ENCODE data around the gene TRIAP1.
A peak's percentile ranks its signal among the peaks of the same experiment; 100 is the strongest.

Gene TRIAP1

DNA sequence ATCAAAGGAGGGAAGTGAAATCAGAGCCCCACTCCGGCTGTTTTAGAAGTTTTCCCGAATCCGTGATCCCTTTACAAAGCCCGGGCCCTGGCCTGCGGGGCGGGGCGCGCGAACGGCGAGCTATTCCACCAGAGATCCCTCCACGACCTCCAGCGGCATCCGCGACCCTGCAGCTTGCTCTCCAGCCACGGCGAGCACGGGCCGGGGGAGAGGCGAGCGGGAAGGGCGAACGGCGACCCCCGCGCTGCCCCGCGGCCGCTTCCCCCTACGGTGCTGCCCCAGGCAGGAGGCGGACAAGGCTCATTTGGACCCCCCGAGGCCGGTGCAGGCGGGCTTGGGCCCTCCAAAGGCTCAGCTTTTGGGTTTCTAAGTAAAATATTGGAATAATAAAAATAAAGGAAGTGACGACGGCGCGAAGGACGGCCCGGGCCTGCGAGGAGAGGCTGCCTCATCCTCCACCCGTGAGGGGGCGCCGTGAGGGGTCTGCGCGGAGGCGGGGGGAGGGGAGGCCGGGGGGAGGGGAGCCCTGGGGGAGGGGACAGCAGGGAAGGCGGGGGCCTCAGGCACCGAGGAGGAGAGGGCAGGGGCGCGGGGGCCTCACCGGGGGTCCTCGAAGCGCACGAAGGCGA, 22.8 kb upstream of the TRIAP1 start:
- ATAC-seq, result peak; percentile 23
- no peak for TF ChIP-seq POU6F1 (CRISPR knock-in tag; IDR thresholded peaks at IDR 0.05; ENCODE audit: borderline replicate concordance, low read depth)
- no peak for TF ChIP-seq ZFP30 (CRISPR knock-in tag; IDR thresholded peaks at IDR 0.05)
- no peak for TF ChIP-seq OSR1 (CRISPR knock-in tag; IDR thresholded peaks at IDR 0.05)
- TF ChIP-seq ZNF70 (CRISPR knock-in tag; IDR thresholded peaks at IDR 0.05), result no peak
- TF ChIP-seq ZNF8 (CRISPR knock-in tag; IDR thresholded peaks at IDR 0.05), result no peak
- no peak for TF ChIP-seq BACH2 (CRISPR knock-in tag; IDR thresholded peaks at IDR 0.05; ENCODE audit: borderline replicate concordance)
- no peak for TF ChIP-seq ZC3H10 (CRISPR knock-in tag; IDR thresholded peaks at IDR 0.05)
- TF ChIP-seq TCF4 (CRISPR knock-in tag; IDR thresholded peaks at IDR 0.05; ENCODE audit: borderline replicate concordance), result no peak
- TF ChIP-seq ARNTL (CRISPR knock-in tag; IDR thresholded peaks at IDR 0.05; ENCODE audit: borderline replicate concordance, low read depth), result no peak
- TF ChIP-seq ZFP3 (CRISPR knock-in tag; IDR thresholded peaks at IDR 0.05), result no peak
- TF ChIP-seq ZNF565 (CRISPR knock-in tag; conservative IDR thresholded peaks at IDR 0.05; ENCODE audit: low read depth), result no peak
- no peak for TF ChIP-seq CSRNP3 (CRISPR knock-in tag; IDR thresholded peaks at IDR 0.05)
- TF ChIP-seq, protein P1, sequence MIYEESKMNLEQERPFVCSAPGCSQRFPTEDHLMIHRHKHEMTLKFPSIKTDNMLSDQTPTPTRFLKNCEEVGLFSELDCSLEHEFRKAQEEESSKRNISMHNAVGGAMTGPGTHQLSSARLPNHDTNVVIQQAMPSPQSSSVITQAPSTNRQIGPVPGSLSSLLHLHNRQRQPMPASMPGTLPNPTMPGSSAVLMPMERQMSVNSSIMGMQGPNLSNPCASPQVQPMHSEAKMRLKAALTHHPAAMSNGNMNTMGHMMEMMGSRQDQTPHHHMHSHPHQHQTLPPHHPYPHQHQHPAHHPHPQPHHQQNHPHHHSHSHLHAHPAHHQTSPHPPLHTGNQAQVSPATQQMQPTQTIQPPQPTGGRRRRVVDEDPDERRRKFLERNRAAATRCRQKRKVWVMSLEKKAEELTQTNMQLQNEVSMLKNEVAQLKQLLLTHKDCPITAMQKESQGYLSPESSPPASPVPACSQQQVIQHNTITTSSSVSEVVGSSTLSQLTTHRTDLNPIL (CRISPR knock-in tag; IDR thresholded peaks at IDR 0.05; ENCODE audit: low read depth), result no peak
- no peak for TF ChIP-seq ISL1 (CRISPR knock-in tag; IDR thresholded peaks at IDR 0.05)
- TF ChIP-seq, protein P2, sequence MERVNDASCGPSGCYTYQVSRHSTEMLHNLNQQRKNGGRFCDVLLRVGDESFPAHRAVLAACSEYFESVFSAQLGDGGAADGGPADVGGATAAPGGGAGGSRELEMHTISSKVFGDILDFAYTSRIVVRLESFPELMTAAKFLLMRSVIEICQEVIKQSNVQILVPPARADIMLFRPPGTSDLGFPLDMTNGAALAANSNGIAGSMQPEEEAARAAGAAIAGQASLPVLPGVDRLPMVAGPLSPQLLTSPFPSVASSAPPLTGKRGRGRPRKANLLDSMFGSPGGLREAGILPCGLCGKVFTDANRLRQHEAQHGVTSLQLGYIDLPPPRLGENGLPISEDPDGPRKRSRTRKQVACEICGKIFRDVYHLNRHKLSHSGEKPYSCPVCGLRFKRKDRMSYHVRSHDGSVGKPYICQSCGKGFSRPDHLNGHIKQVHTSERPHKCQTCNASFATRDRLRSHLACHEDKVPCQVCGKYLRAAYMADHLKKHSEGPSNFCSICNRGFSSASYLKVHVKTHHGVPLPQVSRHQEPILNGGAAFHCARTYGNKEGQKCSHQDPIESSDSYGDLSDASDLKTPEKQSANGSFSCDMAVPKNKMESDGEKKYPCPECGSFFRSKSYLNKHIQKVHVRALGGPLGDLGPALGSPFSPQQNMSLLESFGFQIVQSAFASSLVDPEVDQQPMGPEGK (CRISPR knock-in tag; IDR thresholded peaks at IDR 0.05; ENCODE audit: borderline replicate concordance), result no peak

GRCh38 chr12:120468325-120468820, 22.2 kb upstream of the TRIAP1 start:
- no peak for TF ChIP-seq ZNF70 (CRISPR knock-in tag; IDR thresholded peaks at IDR 0.05)
- no peak for TF ChIP-seq RARB (CRISPR knock-in tag; IDR thresholded peaks at IDR 0.05)
- no peak for TF ChIP-seq ZNF8 (CRISPR knock-in tag; IDR thresholded peaks at IDR 0.05)
- no peak for TF ChIP-seq ESRRG (CRISPR knock-in tag; IDR thresholded peaks at IDR 0.05)
- no peak for TF ChIP-seq BACH2 (CRISPR knock-in tag; IDR thresholded peaks at IDR 0.05; ENCODE audit: borderline replicate concordance)
- TF ChIP-seq OSR1 (CRISPR knock-in tag; IDR thresholded peaks at IDR 0.05), result no peak
- TF ChIP-seq CSDC2 (CRISPR knock-in tag; IDR thresholded peaks at IDR 0.05), result no peak

DNA sequence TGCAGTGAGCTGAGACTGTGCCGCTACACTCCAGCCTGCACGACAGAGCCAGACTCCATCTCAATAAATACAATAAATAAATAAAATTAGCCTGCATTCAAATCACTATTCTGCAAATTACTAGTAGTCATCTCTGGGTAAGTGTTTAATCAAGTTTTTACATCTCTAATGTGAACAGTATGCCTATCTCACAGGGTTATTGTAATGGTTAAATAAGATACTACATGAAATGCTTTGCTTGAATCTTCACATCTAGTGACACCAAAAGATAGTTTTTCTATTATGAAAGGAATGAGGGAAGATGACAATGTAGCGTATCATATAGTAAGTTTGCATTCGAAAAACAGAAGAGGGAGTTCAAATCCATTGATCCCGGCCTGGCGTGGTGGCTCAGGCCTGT, 21.3 kb upstream of the TRIAP1 start:
- TF ChIP-seq, protein P3, sequence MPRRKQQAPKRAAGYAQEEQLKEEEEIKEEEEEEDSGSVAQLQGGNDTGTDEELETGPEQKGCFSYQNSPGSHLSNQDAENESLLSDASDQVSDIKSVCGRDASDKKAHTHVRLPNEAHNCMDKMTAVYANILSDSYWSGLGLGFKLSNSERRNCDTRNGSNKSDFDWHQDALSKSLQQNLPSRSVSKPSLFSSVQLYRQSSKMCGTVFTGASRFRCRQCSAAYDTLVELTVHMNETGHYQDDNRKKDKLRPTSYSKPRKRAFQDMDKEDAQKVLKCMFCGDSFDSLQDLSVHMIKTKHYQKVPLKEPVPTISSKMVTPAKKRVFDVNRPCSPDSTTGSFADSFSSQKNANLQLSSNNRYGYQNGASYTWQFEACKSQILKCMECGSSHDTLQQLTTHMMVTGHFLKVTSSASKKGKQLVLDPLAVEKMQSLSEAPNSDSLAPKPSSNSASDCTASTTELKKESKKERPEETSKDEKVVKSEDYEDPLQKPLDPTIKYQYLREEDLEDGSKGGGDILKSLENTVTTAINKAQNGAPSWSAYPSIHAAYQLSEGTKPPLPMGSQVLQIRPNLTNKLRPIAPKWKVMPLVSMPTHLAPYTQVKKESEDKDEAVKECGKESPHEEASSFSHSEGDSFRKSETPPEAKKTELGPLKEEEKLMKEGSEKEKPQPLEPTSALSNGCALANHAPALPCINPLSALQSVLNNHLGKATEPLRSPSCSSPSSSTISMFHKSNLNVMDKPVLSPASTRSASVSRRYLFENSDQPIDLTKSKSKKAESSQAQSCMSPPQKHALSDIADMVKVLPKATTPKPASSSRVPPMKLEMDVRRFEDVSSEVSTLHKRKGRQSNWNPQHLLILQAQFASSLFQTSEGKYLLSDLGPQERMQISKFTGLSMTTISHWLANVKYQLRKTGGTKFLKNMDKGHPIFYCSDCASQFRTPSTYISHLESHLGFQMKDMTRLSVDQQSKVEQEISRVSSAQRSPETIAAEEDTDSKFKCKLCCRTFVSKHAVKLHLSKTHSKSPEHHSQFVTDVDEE (CRISPR knock-in tag; IDR thresholded peaks at IDR 0.05), result no peak
- TF ChIP-seq CSRNP3 (CRISPR knock-in tag; IDR thresholded peaks at IDR 0.05) (no peak), TCF4 (CRISPR knock-in tag; IDR thresholded peaks at IDR 0.05; ENCODE audit: borderline replicate concordance) (no peak), TOX (CRISPR knock-in tag; IDR thresholded peaks at IDR 0.05; ENCODE audit: borderline replicate concordance) (no peak), ZFP30 (CRISPR knock-in tag; IDR thresholded peaks at IDR 0.05) (no peak), CSDC2 (CRISPR knock-in tag; IDR thresholded peaks at IDR 0.05) (no peak), BACH2 (CRISPR knock-in tag; IDR thresholded peaks at IDR 0.05; ENCODE audit: borderline replicate concordance) (no peak)
- ATAC-seq, result no peak

More at GRCh38 chr12:120468325-120468820, 22.2 kb upstream of the TRIAP1 start:
- ATAC-seq, result peak; percentile 47

Data from SK-N-SH treated with all-trans-retinoic acid at 6 μM for 48 hours (cell line).